GM19035 (cell line): ENCODE data around the gene KCNJ15.

Experiments used
- ATAC-seq: cut with Tn5 transposase; IDR thresholded peaks from one replicate; pipeline ENCODE4 v1.9.1; 2021; ENCODE audit not compliant: unreplicated experiment

The KCNJ15 gene

GRCh38 chr21:38267991-38268863 lies 11.4 kb downstream of the KCNJ15 start:
- ATAC-seq, result no peak

- peak; percentile 54 for ATAC-seq
Observed at GRCh38 chr21:38268864-38269575, 12.2 kb downstream of the KCNJ15 start.

GRCh38 chr21:38269576-38269936 lies 12.8 kb downstream of the KCNJ15 start:
- peak; percentile 79 for ATAC-seq

GRCh38 chr21:38272215-38272614 lies 15.4 kb downstream of the KCNJ15 start:
- no peak for ATAC-seq

GRCh38 chr21:38273745-38274542 lies 17.2 kb downstream of the KCNJ15 start:
- ATAC-seq, result no peak

- ATAC-seq, result no peak
Observed at GRCh38 chr21:38277501-38278131, 20.8 kb downstream of the KCNJ15 start.

- no peak for ATAC-seq
Observed at GRCh38 chr21:38280454-38280853, 23.7 kb downstream of the KCNJ15 start.

GRCh38 chr21:38280867-38281266 lies 24.1 kb downstream of the KCNJ15 start:
- ATAC-seq, result no peak

GRCh38 chr21:38282921-38283320 lies 26.1 kb downstream of the KCNJ15 start:
- no peak for ATAC-seq

- ATAC-seq, result no peak
Observed at GRCh38 chr21:38284216-38284615, 27.4 kb downstream of the KCNJ15 start.

GRCh38 chr21:38286739-38287471 lies 30.1 kb downstream of the KCNJ15 start:
- no peak for ATAC-seq

GRCh38 chr21:38287476-38287875 lies 30.7 kb downstream of the KCNJ15 start:
- no peak for ATAC-seq

GRCh38 chr21:38289705-38290485 lies 33.1 kb downstream of the KCNJ15 start:
- no peak for ATAC-seq

GRCh38 chr21:38290809-38291208 lies 34.0 kb downstream of the KCNJ15 start:
- ATAC-seq, result no peak

- no peak for ATAC-seq
Observed at GRCh38 chr21:38291874-38292273, 35.1 kb downstream of the KCNJ15 start.

- no peak for ATAC-seq
Observed at GRCh38 chr21:38293113-38293512, 36.3 kb downstream of the KCNJ15 start.

- no peak for ATAC-seq
Observed at GRCh38 chr21:38293765-38294164, 37.0 kb downstream of the KCNJ15 start.

- no peak for ATAC-seq
Observed at GRCh38 chr21:38294609-38295008, 37.8 kb downstream of the KCNJ15 start.

- ATAC-seq, result no peak
Observed at GRCh38 chr21:38295997-38296764, 39.4 kb downstream of the KCNJ15 start.
